Panc1 (cell line): ENCODE results near the gene ADPRS. TPM values are rescaled to one million over a fixed set of nuclear protein-coding genes. Genes with fewer than 3 reads are reported as not detected.
A peak's percentile ranks its signal among the peaks of the same experiment; 100 is the strongest.

ENCODE experiments used
- ATAC-seq: fragments of 200-7000 bp; cut with Tn5 transposase; 2 replicates; pipeline ENCODE4 v1.9.1; 2020; ENCODE audit warnings: mild to moderate bottlenecking, moderate library complexity
- BruUV-seq: library from RNA; stranded (reverse); fragments of 400-500 nt; replicated peaks from 2 replicates; lab custom pipeline; 2021; lab: Mats Ljungman, UMichigan
- CTCF ChIA-PET: fragments of 300-600 bp; sonication (Branson Sonifier 250); formaldehyde crosslinking; loops from one replicate; lab custom pipeline; 2022; ENCODE audit warnings: antibody characterized with exemption; lab: Charles Lee
- POLR2A ChIA-PET: fragments of 300-600 bp; sonication (Branson Sonifier 250); formaldehyde crosslinking; loops from one replicate; lab custom pipeline; 2022; ENCODE audit warnings: antibody characterized with exemption; lab: Charles Lee
- DNase-seq: peaks from one replicate; pipeline ENCODE4 v3.0.0-alpha.2; 2010; ENCODE audit warnings: low read depth, low spot score
- H3K27ac ChIP-seq: 2 replicates; pipeline ENCODE4 v1.5.1; 2011; ENCODE audit warnings: mild to moderate bottlenecking, low read length, inconsistent platforms
- H3K27me3 ChIP-seq: fragments of 200-500 bp; sonication (Bioruptor generic); 2 replicates; pipeline ENCODE4 v1.6.0; 2014; ENCODE audit warnings: low read length, inconsistent platforms; ENCODE audit not compliant: control insufficient read depth, insufficient read depth
- H3K36me3 ChIP-seq: fragments of 200-500 bp; sonication (Bioruptor generic); 2 replicates; pipeline ENCODE4 v1.5.1; 2014; ENCODE audit warnings: inconsistent platforms, mild to moderate bottlenecking, low read length, moderate library complexity; ENCODE audit not compliant: control insufficient read depth, insufficient read depth
- H3K4me1 ChIP-seq: 2 replicates; pipeline ENCODE4 v1.5.1; 2011; ENCODE audit warnings: inconsistent platforms, mild to moderate bottlenecking, low read length, moderate library complexity; ENCODE audit not compliant: control insufficient read depth, insufficient read depth
- H3K4me3 ChIP-seq, 2 experiments: 2 replicates each; pipeline ENCODE4 v1.5.1; 2011 to 2012; ENCODE audit warnings: low read depth in 2 of 2, low read length in 2 of 2, mild to moderate bottlenecking in 2 of 2, inconsistent platforms in 1 of 2, moderate library complexity in 1 of 2
- H3K9me3 ChIP-seq: fragments of 200-500 bp; sonication (Bioruptor generic); 2 replicates; pipeline ENCODE4 v1.5.1; 2014; ENCODE audit warnings: low read depth, mild to moderate bottlenecking, inconsistent platforms, low read length, moderate library complexity; ENCODE audit not compliant: control insufficient read depth, insufficient read depth
- POLR2AphosphoS5 ChIP-seq: IDR thresholded peaks from 2 replicates; pipeline ENCODE4 v1.6.1; 2012; ENCODE audit warnings: mild to moderate bottlenecking, low read depth, low read length, moderate library complexity
- SIN3A ChIP-seq: IDR thresholded peaks from 2 replicates; pipeline ENCODE4 v1.6.1; 2012; ENCODE audit warnings: low read depth, mild to moderate bottlenecking, low read length, moderate library complexity, borderline replicate concordance; ENCODE audit not compliant: insufficient read depth
- TCF7L2 ChIP-seq: IDR thresholded peaks from 2 replicates; pipeline ENCODE4 v1.6.1; 2011; ENCODE audit warnings: mild to moderate bottlenecking, low read depth, low read length, inconsistent platforms
- in situ Hi-C: cut with HindIII; loops from 2 replicates; pipeline ENCODE4 v1.10.0; 2016; ENCODE audit warnings: low sequenced_read_pairs, low pct_unique_long_range_greater_than_20kb
- intact Hi-C: fragments of 100-400 bp; cut with micrococcal nuclease; formaldehyde crosslinking; loops from one replicate; pipeline ENCODE4 v1.10.0; 2022; ENCODE audit not compliant: unreplicated experiment
- total RNA-seq: library from RNA; stranded (reverse); gene quantifications from one replicate; pipeline ENCODE4 v1.2.1, GENCODE V29; 2021; ENCODE audit not compliant: unreplicated experiment
- TF ChIP-seq, protein P1 (sequence below), 2 experiments: IDR thresholded peaks; 2 replicates each; pipeline ENCODE4 v1.6.1; 2011 to 2012; ENCODE audit warnings: low read depth in 2 of 2, control low read depth in 1 of 2, low read length in 1 of 2, mild to moderate bottlenecking in 1 of 2, moderate library complexity in 1 of 2; ENCODE audit not compliant: insufficient read depth in 1 of 2
- TF ChIP-seq, protein P2 (sequence below): fragments of 450-650 bp; IDR thresholded peaks from 2 replicates; pipeline ENCODE4 v1.5.1; 2017; ENCODE audit warnings: mild to moderate bottlenecking

The ADPRS gene
- total RNA-seq, 1 experiment from 2014 or later, result 32.2 TPM

DNA sequence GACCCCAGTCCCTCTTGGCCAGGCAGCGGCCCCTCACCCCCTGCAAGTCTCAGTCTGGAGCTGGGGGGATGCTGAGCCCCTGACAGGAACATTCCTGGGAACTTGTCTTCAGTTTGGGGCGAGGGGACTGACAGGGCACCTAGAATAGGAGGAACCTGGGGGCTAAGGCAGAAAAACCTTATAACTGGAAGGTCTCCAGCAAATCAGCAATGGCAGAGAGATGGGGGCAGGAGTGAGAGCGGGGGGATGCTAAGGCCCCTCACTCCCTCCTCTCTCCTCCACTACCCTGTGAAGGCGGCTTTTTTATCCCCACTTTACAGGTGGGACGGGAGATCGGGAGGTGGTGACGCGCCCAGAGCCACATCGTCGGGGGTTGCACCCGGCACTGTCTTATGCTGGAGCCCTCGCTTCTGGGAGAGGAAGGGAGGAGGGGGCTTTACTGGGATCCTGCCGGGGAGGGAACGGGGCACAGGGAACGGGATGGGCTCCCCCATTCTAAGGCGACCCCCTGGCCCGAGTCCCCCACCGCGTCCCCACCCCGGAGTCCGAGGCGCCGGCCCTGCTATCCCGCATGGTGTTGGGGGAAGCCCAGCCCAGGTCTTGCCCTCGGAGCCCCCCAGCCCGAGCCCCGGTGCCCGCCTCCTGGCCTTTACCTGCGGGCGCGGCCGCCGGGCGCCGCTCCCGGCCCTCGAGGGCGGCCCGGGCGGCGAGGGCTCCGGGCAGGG is 35.9 kb downstream of the ADPRS start:
- in situ Hi-C loops, result no loop called here
- no peak for DNase-seq
- TF ChIP-seq SIN3A (no peak), TCF7L2 (no peak), POLR2AphosphoS5 (no peak)
- TF ChIP-seq, protein P1, sequence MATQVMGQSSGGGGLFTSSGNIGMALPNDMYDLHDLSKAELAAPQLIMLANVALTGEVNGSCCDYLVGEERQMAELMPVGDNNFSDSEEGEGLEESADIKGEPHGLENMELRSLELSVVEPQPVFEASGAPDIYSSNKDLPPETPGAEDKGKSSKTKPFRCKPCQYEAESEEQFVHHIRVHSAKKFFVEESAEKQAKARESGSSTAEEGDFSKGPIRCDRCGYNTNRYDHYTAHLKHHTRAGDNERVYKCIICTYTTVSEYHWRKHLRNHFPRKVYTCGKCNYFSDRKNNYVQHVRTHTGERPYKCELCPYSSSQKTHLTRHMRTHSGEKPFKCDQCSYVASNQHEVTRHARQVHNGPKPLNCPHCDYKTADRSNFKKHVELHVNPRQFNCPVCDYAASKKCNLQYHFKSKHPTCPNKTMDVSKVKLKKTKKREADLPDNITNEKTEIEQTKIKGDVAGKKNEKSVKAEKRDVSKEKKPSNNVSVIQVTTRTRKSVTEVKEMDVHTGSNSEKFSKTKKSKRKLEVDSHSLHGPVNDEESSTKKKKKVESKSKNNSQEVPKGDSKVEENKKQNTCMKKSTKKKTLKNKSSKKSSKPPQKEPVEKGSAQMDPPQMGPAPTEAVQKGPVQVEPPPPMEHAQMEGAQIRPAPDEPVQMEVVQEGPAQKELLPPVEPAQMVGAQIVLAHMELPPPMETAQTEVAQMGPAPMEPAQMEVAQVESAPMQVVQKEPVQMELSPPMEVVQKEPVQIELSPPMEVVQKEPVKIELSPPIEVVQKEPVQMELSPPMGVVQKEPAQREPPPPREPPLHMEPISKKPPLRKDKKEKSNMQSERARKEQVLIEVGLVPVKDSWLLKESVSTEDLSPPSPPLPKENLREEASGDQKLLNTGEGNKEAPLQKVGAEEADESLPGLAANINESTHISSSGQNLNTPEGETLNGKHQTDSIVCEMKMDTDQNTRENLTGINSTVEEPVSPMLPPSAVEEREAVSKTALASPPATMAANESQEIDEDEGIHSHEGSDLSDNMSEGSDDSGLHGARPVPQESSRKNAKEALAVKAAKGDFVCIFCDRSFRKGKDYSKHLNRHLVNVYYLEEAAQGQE (IDR thresholded peaks at IDR 0.05; ENCODE audit: insufficient read depth in 1 of 2, low read depth in 2 of 2, low read length in 1 of 2), result no peak
- TF ChIP-seq, protein P2, sequence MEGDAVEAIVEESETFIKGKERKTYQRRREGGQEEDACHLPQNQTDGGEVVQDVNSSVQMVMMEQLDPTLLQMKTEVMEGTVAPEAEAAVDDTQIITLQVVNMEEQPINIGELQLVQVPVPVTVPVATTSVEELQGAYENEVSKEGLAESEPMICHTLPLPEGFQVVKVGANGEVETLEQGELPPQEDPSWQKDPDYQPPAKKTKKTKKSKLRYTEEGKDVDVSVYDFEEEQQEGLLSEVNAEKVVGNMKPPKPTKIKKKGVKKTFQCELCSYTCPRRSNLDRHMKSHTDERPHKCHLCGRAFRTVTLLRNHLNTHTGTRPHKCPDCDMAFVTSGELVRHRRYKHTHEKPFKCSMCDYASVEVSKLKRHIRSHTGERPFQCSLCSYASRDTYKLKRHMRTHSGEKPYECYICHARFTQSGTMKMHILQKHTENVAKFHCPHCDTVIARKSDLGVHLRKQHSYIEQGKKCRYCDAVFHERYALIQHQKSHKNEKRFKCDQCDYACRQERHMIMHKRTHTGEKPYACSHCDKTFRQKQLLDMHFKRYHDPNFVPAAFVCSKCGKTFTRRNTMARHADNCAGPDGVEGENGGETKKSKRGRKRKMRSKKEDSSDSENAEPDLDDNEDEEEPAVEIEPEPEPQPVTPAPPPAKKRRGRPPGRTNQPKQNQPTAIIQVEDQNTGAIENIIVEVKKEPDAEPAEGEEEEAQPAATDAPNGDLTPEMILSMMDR, result no peak
- no peak overlapping the region for H3K27ac ChIP-seq
- 0 out of 2 replicates have a peak, but pooled peaks cover 6% of the 10 kb centered on the region for H3K4me1 ChIP-seq
- peak overlapping the region in 1 of 2 experiments; percentile 17; a peak in 1 of 4 replicates for H3K4me3 ChIP-seq
- POLR2A ChIA-PET, result no interaction called here
- CTCF ChIA-PET, result no interaction called here
- no TSS peak for BruUV-seq
- H3K27me3 ChIP-seq, result peaks cover 2% of the 10 kb centered on the region; the same call in 1 of the 2 replicates
- no peaks in the 10 kb centered on the region for H3K9me3 ChIP-seq
- H3K36me3 ChIP-seq, result no peaks in the 10 kb centered on the region
- ATAC-seq, result peak; percentile 4; the same call in 1 of the 2 replicates
- intact Hi-C loops, result no loop called here

DNA sequence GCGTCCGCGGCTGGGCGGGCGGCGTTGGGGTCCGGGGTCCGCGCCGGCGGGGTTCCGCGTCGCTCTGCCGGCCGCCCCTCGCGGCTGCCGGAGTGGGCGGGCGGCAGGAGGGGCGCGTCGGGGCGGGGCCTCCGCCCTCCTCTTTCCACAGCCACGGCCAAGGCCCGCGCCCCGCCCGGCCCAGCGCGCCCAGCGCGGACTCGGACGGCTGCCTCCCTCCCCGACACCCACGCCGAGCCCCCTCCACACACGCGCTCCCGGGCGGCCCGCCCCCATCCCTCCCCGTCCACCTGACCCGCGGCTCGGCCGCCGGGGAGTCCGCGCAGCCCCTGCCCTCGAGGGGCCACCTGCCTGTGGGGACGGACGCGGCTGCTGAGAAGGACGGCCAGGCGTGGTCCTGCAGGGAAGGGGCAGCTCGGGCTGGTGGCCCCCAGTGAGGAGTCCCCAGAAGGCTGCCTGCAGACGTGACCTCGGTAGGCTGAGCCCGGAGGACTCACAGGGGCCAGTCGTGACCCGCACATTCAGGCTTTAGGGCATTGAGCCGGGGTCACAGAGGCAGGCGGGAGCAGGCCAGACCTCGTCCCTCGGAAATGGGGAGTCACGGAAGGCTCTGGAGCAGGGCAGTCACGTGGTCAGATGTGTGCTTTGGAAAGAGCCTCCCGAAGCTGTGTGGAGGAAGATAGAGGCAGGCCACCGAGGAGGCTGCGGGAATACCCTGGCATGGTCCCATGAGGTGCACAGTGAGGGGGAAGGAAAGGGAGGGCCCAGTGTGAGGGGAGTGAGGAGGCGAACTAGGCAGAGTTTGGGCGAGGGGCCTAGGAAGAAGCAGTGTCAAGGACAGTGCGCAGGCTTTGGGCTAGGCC is 36.7 kb downstream of the ADPRS start, which contains the start of gene COL8A2:
Gene COL8A2, minus strand, starts transcription at position 94 of the 863 bp plus-strand sequence. CDS start 24,980 bp downstream, outside the sequence.
- Histone ChIP-seq H3K36me3 (no peaks in the 10 kb centered on the region), H3K27ac (no peak within 1 kb of the TSS), H3K9me3 (no peaks in the 10 kb centered on the region), H3K4me1 (0 out of 2 replicates have a peak, but pooled peaks cover 6% of the 10 kb centered on the region), H3K4me3 (peak within 1 kb of the TSS; percentile 17 to 21), H3K27me3 (peaks cover 2% of the 10 kb centered on the region; the same call in 1 of the 2 replicates)
- TF ChIP-seq POLR2AphosphoS5, result no peak
- TF ChIP-seq, protein P1 (IDR thresholded peaks at IDR 0.05; ENCODE audit: insufficient read depth in 1 of 2, low read depth in 2 of 2, low read length in 1 of 2), result no peak
- no peak for TF ChIP-seq TCF7L2
- TF ChIP-seq, protein P2, result no peak
- no peak for TF ChIP-seq SIN3A
- peak; percentile 47 for ATAC-seq
- ChIA-PET CTCF (no interaction called here), POLR2A (no interaction called here)
- in situ Hi-C loops (no loop called here), intact Hi-C loops (no loop called here)
- DNase-seq, result no peak
- BruUV-seq, result no TSS peak
